ENCODE measurements around the gene RAD18. TPM values are rescaled to one million over a fixed set of nuclear protein-coding genes. Genes with fewer than 3 reads are reported as not detected.
A peak's percentile ranks its signal among the peaks of the same experiment; 100 is the strongest.

Gene RAD18
- polyA plus RNA-seq, 3 donors: 1.9 to 6.9 (median 5.1) TPM

GRCh38 chr3:8884630-8885290 lies 78.5 kb downstream of the RAD18 start:
- H3K9me3 Mint-ChIP-seq: peaks cover 0 to 4% (median 1%) of the 10 kb centered on the region in 7 donors

GRCh38 chr3:8882642-8883041 lies 80.6 kb downstream of the RAD18 start:
- no peak overlapping the region for H3K9ac ChIP-seq (ENCODE audit: insufficient read depth, low read length, poor library complexity, severe bottlenecking)
- H3K36me3 ChIP-seq (replicated peaks in 1 of 2; ENCODE audit: control insufficient read depth in 1 of 2, insufficient read depth in 2 of 2, low read length in 2 of 2): peaks cover 6 to 90% of the 10 kb centered on the region in 2 donors
- no peak overlapping the region for H3K27ac ChIP-seq (ENCODE audit: low read depth in 1 of 2, low read length in 2 of 2)
- no peak for DNase-seq
- no peaks in the 10 kb centered on the region for H3K79me2 ChIP-seq (ENCODE audit: insufficient read depth, low read length)
- H3K4me1 Mint-ChIP-seq: no peaks in the 10 kb centered on the region
- no peak overlapping the region for H3K4me2 ChIP-seq (replicated peaks; ENCODE audit: extremely low read depth, low read length, poor library complexity, severe bottlenecking)
- no peaks in the 10 kb centered on the region for H4K20me1 ChIP-seq (ENCODE audit: insufficient read depth, low read length)
- no peaks in the 10 kb centered on the region for H3K4me1 ChIP-seq (ENCODE audit: control insufficient read depth in 1 of 2, insufficient read depth in 2 of 2, low read length in 2 of 2)
- peaks cover 0 to 4% (median 2%) of the 10 kb centered on the region in 7 donors for H3K9me3 Mint-ChIP-seq
- H3K9me3 ChIP-seq (replicated peaks in 1 of 2; ENCODE audit: control insufficient read depth in 1 of 2, insufficient read depth in 1 of 2, low read length in 2 of 2): no peaks in the 10 kb centered on the region
- H3K27me3 Mint-ChIP-seq (ENCODE audit: low read depth in 3 of 3): no peaks in the 10 kb centered on the region
- no peaks in the 10 kb centered on the region for H3K27me3 ChIP-seq (ENCODE audit: control insufficient read depth in 2 of 2, insufficient read depth in 2 of 2, low read length in 2 of 2)
- peak overlapping the region in 1 of 7 donors; percentile 14 for H3K27ac Mint-ChIP-seq
- no peak overlapping the region for H2AFZ ChIP-seq (ENCODE audit: insufficient read depth, low read depth, low read length, poor library complexity, severe bottlenecking)
- peaks cover 54 to 73% of the 10 kb centered on the region in 2 donors for H3K36me3 Mint-ChIP-seq
- H3K4me3 ChIP-seq (replicated peaks in 1 of 3; ENCODE audit: low read depth in 2 of 3, low read length in 3 of 3): no peak overlapping the region
- TF ChIP-seq CTCF (IDR thresholded peaks at IDR 0.05): no peak
- H3K4me3 Mint-ChIP-seq: no peak overlapping the region
- WGBS (ENCODE audit: insufficient coverage): 100% methylated on average over 1 of the region's 3 CpGs
- intact Hi-C loops (cut with micrococcal nuclease): no loop called here

More at GRCh38 chr3:8884630-8885290, 78.5 kb downstream of the RAD18 start:
- Histone ChIP-seq H3K36me3 (replicated peaks in 1 of 2; ENCODE audit: control insufficient read depth in 1 of 2, insufficient read depth in 2 of 2, low read length in 2 of 2) (peaks cover 0 to 84% of the 10 kb centered on the region in 2 donors), H3K9ac (ENCODE audit: insufficient read depth, low read length, poor library complexity, severe bottlenecking) (no peak overlapping the region), H3K4me1 (ENCODE audit: control insufficient read depth in 1 of 2, insufficient read depth in 2 of 2, low read length in 2 of 2) (no peaks in the 10 kb centered on the region), H3K27me3 (ENCODE audit: control insufficient read depth in 2 of 2, insufficient read depth in 2 of 2, low read length in 2 of 2) (no peaks in the 10 kb centered on the region), H3K79me2 (ENCODE audit: insufficient read depth, low read length) (no peaks in the 10 kb centered on the region), H2AFZ (ENCODE audit: insufficient read depth, low read depth, low read length, poor library complexity, severe bottlenecking) (no peak overlapping the region), H4K20me1 (ENCODE audit: insufficient read depth, low read length) (no peaks in the 10 kb centered on the region), H3K4me3 (replicated peaks in 1 of 3; ENCODE audit: low read depth in 2 of 3, low read length in 3 of 3) (no peak overlapping the region), H3K4me2 (replicated peaks; ENCODE audit: extremely low read depth, low read length, poor library complexity, severe bottlenecking) (no peak overlapping the region), H3K9me3 (replicated peaks in 1 of 2; ENCODE audit: control insufficient read depth in 1 of 2, insufficient read depth in 1 of 2, low read length in 2 of 2) (no peaks in the 10 kb centered on the region), H3K27ac (ENCODE audit: low read depth in 1 of 2, low read length in 2 of 2) (no peak overlapping the region)
- 100% methylated on average over 1 of the region's 1 CpG for WGBS (ENCODE audit: insufficient coverage)
- Mint-ChIP-seq H3K36me3 (peaks cover 62 to 72% of the 10 kb centered on the region in 2 donors), H3K27me3 (ENCODE audit: low read depth in 3 of 3) (no peaks in the 10 kb centered on the region), H3K27ac (no peak overlapping the region), H3K4me3 (no peak overlapping the region), H3K4me1 (no peaks in the 10 kb centered on the region)
- no peak for TF ChIP-seq CTCF (IDR thresholded peaks at IDR 0.05)
- intact Hi-C loops (cut with micrococcal nuclease): no loop called here
- DNase-seq: no peak

Measured in CD14-positive monocyte (primary cell).